ENCODE data around the gene CROCC.
"Not testable (repeated sequence)": the region's sequence is repeated elsewhere in the genome, so short reads cannot be mapped to it uniquely, and the experiment has no call there.

CROCC gene, protein sequence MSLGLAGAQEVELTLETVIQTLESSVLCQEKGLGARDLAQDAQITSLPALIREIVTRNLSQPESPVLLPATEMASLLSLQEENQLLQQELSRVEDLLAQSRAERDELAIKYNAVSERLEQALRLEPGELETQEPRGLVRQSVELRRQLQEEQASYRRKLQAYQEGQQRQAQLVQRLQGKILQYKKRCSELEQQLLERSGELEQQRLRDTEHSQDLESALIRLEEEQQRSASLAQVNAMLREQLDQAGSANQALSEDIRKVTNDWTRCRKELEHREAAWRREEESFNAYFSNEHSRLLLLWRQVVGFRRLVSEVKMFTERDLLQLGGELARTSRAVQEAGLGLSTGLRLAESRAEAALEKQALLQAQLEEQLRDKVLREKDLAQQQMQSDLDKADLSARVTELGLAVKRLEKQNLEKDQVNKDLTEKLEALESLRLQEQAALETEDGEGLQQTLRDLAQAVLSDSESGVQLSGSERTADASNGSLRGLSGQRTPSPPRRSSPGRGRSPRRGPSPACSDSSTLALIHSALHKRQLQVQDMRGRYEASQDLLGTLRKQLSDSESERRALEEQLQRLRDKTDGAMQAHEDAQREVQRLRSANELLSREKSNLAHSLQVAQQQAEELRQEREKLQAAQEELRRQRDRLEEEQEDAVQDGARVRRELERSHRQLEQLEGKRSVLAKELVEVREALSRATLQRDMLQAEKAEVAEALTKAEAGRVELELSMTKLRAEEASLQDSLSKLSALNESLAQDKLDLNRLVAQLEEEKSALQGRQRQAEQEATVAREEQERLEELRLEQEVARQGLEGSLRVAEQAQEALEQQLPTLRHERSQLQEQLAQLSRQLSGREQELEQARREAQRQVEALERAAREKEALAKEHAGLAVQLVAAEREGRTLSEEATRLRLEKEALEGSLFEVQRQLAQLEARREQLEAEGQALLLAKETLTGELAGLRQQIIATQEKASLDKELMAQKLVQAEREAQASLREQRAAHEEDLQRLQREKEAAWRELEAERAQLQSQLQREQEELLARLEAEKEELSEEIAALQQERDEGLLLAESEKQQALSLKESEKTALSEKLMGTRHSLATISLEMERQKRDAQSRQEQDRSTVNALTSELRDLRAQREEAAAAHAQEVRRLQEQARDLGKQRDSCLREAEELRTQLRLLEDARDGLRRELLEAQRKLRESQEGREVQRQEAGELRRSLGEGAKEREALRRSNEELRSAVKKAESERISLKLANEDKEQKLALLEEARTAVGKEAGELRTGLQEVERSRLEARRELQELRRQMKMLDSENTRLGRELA (N-terminal part only)

DNA sequence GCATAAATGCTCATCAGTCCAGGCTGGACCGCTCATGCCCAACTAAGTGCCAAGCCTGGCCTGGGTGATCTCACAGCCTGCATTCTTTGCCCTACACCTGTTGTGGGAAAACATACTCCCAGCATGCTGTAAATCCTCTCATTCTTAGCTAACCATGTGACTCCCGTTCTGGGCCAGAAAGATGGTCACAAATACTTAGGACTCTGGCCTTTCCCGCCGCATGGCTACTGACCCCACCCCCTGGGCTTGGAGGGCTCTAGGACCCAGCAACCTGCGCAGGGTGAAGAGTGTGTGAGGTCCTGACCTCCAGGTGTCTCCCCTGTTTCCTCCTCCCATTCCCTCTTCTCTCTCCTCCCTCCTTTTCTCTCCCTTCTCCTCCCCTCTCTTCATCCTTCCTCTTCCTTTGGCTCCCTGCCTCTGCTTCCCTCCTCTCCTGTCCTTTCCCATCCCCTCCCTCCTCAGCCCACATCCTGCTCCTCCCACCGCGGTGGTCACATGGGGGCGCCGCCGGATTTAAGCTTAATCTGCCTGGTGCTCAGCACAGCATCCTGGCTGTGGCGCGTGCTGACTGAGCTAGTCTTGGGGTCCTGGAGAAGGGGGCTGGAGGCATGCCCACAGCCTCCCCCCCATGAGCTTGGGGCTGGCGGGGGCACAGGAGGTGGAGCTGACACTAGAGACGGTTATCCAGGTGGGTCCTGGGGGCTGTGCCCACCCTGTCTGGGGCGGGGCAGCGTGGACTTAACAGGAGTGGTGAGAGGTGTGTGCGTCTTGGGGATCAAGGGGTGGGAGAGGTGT, at the start of gene CROCC:
TSS of gene CROCC (plus strand) at position 541 of the 795 bp plus-strand sequence. CDS start at position 629, 88 bp downstream.
- DNase-seq (ENCODE audit: low spot score) = no peak

- DNase-seq (ENCODE audit: low spot score) = not testable (repeated sequence)
Measured at GRCh38 chr1:16872152-16873075, 49.3 kb upstream of the CROCC start.

GRCh38 chr1:16873076-16873879, 48.5 kb upstream of the CROCC start:
- DNase-seq (ENCODE audit: low spot score) = not testable (repeated sequence)

- DNase-seq (ENCODE audit: low spot score) = not testable (repeated sequence)
Measured at GRCh38 chr1:16874968-16875765, 46.6 kb upstream of the CROCC start.

- DNase-seq (ENCODE audit: low spot score) = not testable (repeated sequence)
Measured at GRCh38 chr1:16881742-16882141, 40.0 kb upstream of the CROCC start.

GRCh38 chr1:16882986-16883385, 38.7 kb upstream of the CROCC start:
- no peak for DNase-seq (ENCODE audit: low spot score)

DNA sequence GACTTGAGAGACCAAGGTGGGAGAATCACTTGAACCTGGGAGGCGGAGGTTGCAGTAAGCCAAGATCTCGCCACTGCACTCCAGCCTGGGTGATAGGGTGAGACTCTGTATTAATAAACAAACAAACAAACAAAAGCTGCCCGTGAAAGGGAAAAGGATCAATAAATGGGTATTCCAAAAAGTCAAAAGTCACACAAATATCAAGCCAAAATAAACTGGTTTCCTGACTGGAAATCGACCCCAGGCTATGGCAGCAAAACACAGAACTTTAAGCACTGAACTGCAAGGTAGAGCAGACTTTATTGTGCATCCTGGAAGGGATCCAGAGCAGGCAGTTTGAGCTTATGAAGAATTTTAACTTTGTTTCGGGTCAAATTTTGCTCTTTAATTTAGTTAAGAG, 37.2 kb upstream of the CROCC start:
- not testable (repeated sequence) for DNase-seq (ENCODE audit: low spot score)

GRCh38 chr1:16886860-16887605, 34.7 kb upstream of the CROCC start:
- no peak for DNase-seq (ENCODE audit: low spot score)

DNA sequence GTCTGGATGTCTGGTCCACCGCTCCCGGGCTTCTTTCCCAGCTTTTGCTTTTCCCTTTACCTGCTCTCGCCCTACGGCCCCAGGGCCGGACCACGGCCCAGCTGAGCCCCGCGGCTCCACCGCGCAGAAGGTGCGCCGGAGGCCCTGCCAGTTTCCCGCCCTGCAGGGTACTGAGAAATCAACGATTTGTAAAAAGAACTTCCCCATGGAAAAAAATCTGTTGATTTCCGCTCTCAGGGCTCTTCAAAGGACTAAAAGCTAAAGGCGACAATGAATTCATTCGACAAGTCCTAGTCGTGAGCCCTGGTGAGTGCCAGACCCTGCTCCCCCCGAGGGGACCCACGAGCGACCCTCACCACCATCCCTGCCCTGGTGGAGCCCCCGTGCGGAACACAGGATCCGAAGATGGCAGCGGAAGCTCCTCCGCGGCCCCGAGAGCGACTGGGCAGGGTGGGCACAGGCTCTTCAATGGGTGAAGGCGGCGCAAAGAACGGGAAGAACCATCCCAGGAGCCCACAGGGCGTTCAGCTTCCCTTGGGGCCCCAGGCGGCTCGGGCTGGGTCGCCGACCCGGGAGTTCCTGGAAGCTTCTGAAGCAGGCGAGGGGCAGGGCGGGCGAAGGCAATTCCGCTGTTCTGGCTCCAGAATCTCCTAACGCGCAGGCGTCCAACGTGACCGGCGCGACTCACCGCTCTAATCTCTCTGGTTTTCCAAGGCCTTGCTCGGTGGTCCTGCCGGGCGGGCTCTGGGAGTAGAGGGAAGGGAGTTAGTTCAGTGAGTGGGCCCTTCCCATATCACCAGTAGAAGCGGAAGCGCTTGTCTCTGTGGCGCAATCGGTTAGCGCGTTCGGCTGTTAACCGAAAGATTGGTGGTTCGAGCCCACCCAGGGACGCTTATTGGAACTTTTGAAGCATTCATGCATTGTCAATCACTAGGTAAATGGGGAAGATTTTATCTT, 32.6 kb upstream of the CROCC start:
- no peak for DNase-seq (ENCODE audit: low spot score)

DNA sequence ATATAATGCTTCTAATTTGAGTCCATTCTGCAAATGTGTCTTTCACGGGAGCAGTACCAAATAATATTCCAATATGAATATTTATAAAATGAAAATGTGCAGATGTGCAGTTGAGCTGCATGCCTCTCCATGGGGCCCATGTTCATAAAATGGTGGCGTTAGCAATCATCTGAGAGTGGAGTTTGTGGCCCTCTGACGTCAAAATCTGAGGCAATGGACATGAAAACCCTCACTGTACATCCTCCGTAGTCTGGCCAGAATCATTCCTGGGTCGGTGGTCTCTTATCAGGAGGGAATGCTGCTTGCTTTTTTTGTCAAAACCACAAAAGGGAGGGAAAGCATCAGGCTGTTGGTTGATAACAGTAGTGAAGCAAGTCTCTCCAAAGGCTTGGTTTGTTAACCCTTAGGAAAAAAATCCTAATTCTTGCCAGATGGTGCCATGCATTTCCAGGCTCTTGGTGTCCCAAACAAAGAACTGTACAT, 31.2 kb upstream of the CROCC start:
- not testable (repeated sequence) for DNase-seq (ENCODE audit: low spot score)

DNA sequence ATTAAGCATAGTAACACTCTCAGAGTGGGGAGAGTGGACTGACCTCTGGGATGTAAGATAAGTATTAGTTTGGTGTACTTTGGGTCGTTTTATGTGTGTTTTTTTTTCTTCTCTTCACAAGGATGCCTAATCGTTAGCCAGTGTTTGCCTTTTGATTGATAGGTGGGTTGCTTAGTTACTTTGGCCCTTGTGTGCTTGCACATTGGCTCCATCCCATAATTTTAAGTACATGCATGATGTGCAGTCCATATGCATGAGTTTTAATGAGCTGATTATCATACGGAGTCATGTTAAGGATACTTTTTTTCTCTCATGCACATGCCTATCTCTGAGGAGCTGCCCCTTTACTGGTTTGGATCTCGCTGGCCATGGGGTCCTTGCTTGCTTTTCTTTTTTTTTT, 30.7 kb upstream of the CROCC start:
- not testable (repeated sequence) for DNase-seq (ENCODE audit: low spot score)

- not testable (repeated sequence) for DNase-seq (ENCODE audit: low spot score)
Measured at GRCh38 chr1:16892978-16893525, 28.7 kb upstream of the CROCC start.

DNA sequence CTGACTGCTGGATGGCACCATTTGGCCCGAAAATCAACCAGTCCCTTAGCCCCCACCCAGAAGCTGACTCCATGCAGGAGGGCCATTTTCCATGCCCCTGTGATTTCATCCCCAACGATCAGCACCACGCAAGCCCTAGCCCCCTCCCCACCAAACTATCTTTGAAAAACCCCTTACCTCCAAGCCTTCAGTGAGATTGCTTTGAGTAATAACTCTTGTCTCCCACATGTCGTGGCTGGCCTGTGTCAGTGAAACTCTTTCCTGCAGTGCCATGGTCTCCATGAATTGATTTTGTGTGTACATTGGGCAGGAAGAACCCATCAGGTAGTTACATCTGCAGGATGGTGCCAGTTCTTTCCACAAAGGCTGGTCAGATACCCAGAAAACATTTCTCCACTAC, 27.9 kb upstream of the CROCC start:
- not testable (repeated sequence) for DNase-seq (ENCODE audit: low spot score)

DNA sequence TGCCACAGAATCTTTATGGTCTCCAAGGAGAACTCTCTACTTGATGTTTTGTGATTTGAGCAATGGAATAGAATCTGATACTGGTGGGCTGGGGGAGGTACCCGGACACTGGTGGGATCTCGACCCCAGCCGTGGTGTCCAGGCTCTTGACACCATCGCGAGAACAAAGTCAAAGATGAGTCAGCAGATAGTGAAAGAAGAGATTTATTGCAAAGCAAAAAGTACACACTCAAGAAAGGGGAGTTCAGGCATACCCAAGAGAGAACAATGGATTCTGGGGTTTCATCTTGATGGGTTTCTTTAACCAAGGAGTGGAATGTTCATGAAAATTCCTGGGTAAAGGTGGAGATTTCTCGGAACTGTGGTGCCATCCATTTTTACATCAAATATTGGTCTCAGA, 27.4 kb upstream of the CROCC start:
- DNase-seq (ENCODE audit: low spot score) = not testable (repeated sequence)

DNA sequence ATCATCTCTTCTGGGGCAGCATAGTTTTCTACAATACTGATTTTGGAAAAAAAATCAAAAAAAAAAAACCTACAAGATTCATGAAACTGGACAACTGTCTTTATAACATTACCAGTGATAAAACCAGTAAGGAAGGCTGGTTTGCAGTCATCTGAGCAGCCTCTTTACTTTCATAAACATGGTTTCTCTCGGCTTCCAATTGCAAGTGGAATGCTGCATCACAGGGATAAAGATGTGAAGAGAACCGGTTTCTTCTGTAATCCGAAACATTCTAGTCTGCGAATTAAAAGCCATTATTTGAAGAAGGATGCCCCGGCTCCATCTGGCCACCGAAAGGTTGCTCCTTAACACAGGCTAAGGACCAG, 26.5 kb upstream of the CROCC start:
- DNase-seq (ENCODE audit: low spot score) = not testable (repeated sequence)

Data from RKO (cell line).